GM19328 (cell line): ENCODE results near the gene KIF21B.

Experiments
- ATAC-seq: cut with Tn5 transposase; IDR thresholded peaks from one replicate; pipeline ENCODE4 v1.9.1; 2021; ENCODE audit warnings: mild to moderate bottlenecking, moderate library complexity; ENCODE audit not compliant: unreplicated experiment

KIF21B gene

GRCh38 chr1:201020721-201021629 is 2.5 kb downstream of the KIF21B start:
- ATAC-seq, result no peak

- ATAC-seq, result no peak
Observed at GRCh38 chr1:201020040-201020591, 3.4 kb downstream of the KIF21B start.

DNA sequence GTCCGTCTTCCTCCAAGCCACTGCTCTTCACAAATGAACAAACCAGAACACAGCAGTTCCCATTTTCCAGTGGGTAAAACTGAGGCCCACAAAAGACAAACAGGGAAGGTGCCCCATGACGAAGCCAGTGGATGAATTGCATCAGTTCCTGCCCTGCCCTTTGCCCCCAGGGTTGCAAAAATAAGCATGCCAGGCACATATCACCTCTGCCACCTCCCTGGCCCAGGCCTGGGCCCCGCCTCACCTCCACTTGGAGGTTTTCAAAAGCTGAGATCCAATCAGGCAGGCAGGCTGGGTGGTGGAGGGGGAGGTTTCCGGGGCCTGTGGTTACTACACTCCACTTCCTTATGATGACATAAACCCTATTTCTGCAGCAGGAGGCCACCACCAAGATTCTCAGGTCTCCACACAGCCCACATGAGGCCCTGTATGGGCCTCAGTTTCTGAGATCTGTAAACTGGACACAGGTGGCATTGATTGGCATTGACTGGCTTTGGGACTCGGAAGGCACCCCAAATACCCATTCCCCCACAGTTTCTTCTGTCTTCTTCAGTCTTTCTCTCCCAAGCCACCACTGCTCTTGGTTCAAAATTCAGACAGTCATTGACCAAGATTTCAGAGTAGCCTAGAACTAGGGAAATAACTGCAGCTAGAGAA is 4.1 kb downstream of the KIF21B start:
- ATAC-seq, result peak; percentile 54

DNA sequence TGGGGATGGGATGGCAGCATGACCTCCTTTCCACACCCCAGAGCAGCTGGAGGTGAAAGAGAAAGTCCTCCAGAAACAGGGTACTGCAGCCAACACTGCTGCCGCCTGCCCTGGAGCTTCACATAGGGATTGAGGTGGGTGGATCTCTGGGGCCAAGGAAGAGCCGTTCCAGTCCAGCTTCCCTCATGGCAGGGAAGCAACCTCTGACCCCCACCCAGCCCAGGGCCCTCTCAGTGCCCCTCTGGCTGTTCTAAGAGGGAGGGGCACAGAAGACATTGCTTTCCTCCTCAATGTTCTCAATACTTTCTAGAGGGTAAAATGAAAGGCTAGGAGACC is 5.7 kb downstream of the KIF21B start:
- no peak for ATAC-seq

- ATAC-seq, result no peak
Observed at GRCh38 chr1:201016943-201017827, 6.3 kb downstream of the KIF21B start.

- ATAC-seq, result no peak
Observed at GRCh38 chr1:201016211-201016651, 7.3 kb downstream of the KIF21B start.

DNA sequence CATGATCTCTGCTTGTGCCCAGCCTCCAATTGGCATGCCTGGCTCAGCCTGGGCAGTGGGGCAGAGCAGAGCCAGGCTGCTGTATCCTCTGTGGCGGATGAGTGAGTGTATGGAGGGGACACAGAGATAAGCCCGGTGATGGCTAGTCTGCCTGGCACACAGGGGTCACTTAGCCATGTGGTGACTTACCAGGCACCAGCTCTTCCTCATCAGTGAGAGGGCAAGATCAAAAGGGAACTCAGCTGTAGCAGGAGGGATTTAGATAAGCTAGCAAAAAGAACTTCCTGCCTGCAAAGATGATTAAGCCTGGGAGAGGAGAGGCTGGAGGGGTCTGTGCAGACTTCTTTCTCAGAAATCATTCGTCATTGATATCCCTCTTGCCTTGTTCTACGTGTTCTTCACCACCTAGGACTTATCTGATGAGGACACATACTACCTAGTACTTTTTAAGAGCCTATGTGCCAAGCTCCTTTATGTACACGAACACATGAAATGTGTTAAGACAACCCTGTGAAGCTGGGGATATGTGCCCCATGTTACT is 7.9 kb downstream of the KIF21B start:
- no peak for ATAC-seq

DNA sequence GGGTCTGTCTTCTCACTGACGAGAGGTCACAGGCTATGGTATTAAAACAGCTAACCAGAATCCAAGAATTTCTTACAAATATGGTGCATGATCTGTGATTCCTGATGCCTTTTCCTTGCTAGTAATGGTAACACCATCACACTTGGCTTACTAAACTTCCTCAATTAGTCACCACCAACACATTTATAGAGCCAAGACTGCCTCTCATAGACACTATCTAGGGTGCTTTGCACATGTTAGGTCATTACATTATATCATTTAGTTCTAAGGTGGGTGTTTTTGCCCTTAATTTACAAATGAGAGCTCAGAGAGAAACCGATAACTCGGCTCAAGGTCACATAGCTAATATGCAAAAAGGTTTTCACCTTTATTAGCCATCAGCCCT is 8.7 kb downstream of the KIF21B start:
- ATAC-seq, result no peak

DNA sequence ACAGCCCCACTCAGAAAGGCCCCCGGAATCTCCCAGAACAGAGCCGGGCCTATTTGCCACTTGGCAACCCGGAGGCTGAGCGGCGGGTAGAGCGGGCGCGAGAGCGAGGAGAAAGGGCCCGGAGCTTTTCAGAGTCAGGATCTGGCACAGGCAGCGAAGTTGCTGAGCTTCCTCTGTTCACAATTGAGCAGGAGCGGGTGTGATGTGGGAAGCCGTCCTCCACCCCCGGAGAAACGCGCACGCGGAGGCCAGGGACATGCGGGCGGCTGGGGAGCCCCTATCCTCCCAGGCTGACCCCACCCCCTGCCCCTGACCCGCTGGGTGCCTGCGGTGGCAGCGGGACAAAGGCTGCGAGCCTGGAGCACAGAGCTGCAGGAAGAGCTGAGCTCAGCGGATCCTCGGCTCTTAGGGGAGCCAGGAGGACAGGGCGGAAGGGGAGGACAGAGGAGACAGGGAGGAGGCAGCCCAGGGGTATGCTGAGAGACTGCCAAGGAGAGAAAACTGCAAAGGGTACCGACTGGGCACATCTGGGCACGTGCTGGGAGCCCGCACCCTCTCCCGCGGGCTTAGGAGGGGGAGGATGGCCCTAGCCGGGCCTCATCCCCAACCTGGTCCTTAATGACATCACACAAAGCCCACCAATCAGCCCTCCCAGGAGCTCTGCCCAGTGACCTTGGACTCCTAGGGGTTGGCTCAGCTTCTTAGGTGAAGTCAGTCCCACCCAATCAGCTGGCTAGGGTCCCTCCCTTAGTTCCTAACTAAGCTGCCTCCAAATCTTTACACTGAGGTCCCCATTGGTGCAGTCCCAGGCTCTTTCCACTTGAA is 9.3 kb downstream of the KIF21B start:
- ATAC-seq, result no peak

DNA sequence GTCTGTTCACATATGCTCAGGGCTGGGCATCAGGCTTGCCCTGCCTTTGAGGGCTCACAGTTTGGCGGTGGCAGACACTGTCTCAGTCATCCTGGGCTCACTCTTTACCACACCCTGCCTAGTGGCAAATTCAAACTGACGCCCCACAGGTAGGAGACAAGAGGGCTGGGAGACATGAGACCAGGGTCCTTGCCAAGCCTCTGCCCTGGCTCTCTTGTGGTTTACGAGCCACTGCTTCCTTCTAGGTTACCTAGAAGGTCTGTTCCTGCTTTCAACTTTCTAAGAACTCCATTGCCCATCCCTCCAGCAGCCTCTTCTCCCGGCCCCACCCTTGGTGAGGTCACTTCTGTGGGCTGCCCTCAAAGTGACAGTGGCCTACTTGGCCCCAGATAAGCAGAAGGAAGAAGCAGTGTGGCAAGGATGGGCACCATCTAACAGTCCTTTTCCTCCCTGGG is 10.5 kb downstream of the KIF21B start:
- ATAC-seq, result no peak

DNA sequence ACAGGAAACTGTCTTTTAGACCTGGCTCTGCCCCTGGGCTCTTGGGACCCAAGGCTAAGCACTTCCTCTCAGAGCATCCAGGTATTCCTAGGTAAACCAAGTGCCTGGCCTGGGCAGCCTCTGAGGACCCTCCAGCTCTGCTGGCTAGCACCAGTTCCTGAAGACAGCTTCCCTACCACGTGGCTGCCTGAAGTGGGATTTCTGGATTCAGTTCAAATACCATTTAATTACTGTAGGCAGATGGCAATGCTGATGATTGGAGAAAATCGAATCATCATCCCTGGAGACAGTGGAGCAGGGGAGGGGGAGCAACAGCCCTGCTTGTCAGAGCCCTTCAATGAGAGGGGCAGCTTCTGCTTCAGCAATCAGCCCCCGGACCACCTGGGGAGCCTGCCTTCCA is 11.9 kb downstream of the KIF21B start:
- no peak for ATAC-seq

GRCh38 chr1:201009962-201010645 is 13.4 kb downstream of the KIF21B start:
- no peak for ATAC-seq

DNA sequence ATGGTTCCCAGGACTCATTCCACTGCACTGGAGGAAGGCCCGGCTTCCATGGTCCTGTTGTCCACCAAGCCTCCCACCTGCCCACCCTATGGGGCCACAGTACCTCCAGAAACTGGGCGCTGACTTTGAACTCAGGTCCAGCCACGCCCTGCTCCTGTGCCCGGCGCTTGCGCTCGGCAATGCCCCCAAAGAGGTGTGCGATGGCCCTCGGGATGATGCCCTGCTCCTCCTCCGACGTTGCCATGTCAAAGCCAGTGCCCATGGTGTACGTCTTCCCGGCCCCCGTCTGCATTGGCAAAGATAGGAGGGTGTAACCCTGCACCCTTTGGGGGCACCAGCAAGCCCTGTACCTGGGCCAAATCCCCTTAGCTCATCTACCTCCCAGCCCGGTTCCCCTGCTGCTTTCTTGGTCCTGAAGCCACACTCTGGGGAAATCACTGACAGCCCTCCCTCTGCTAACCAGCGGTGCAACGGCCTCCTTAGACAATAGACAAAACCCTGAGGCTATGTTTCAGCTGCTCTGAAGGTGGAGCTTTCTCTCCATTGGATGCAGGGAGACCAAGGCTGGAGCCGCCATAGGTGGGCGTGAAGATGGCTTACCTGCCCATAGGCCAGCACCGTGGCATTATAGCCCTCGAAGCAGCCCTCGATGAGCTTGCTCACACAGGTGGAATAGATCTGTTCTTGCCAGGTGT is 14.7 kb downstream of the KIF21B start:
- no peak for ATAC-seq

DNA sequence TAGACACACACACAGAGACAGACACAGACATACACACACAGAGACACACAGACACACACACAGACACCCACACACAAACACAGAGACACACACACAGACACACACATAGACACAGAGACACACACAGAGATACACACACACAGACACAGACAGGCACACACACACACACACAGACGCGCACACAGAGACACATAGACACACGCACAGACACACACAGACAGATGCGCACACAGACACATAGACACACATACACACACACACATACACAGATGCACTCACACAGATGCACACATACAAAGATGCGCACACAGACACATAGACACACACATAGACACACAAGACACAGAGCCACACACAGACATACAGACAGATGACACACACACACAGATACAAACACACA is 16.0 kb downstream of the KIF21B start:
- ATAC-seq, result no peak

DNA sequence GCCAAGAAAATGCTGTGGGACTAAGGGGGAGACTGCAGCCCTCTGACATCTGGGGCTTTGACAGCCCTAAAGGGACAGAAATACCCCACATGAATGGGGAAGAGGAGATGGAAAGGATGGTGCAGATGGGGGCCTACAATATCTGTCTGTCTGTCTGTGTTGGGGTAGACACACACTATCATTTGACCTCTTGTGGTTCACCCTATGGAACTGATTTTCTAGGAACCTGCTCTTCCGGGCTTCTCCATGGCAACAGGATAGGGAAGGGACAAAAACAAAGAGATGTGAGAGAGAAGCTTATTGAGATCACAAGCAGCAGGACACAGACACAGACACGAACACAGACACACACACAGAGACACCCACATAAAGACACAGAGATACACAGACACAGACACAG is 17.1 kb downstream of the KIF21B start:
- ATAC-seq, result no peak

DNA sequence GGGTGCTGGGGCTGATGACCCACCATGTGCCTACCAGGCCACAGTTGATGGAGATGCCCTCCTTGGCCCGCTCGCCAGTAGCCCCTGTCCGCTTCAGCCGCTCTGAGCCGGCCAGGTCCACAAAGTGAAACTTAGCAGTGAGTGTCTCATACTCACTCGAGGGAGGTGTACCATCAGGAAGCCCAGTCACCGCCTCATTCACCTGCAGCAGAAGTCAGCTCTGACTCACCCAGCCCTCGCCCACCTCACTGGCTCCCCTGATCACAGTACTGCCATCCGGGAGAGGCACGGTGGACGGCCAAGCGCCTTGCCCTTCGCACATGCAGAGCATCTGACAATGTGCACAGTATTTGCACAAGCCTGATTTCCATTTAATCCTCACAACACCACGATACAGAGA is 18.8 kb downstream of the KIF21B start:
- no peak for ATAC-seq

DNA sequence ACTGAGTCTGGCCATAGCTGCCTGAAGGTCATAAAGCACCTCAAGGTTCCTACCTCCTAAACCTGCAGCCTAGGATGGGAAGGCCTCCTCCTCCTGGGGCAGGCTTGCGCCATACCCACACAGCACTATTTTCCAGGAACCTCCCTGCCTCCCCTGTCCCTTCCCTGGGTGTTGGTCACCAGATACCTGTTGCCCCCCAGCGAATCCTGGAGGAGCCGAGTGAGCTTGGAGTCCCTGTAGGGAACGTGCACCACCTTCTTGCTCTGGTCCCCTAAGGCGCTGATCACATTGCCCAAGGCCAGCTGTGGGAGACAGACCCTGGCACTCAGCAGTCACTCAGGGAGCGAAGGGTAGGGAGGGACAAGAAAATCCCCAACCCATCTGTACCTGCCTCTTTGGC is 19.4 kb downstream of the KIF21B start:
- ATAC-seq, result no peak

- ATAC-seq, result no peak
Observed at GRCh38 chr1:201002510-201002909, 21.0 kb downstream of the KIF21B start.

DNA sequence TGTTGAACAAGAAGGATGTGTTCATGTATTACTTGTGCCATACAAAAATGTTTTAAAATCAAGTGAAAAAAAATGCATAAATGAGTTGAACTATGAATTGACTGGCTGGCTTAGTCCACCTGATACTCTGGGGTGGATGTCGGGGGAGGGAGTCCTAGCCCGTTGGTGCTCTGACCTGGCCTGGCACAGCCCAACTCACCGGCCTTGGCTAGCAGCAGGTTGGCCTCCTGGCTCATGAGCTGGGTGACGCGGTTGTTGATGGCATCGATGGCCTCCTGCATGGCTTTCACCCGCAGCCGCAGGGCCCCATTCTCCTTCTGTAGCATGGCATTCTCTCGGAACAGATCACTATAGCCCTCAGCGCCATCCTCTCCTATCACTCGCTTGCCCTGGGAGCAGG is 21.6 kb downstream of the KIF21B start:
- no peak for ATAC-seq
